Middle frontal gyrus (tissue), 1 donor: ENCODE measurements around the gene OR6C76.
"Not testable (repeated sequence)": the region's sequence is repeated elsewhere in the genome, so short reads cannot be mapped to it uniquely, and the experiment has no call there.

Experiments used
- DNase-seq: peaks from one replicate; pipeline ENCODE4 v3.0.0-alpha.2; 2015; ENCODE audit warnings: low spot score; ENCODE audit errors: extremely low spot score

OR6C76 gene

DNA sequence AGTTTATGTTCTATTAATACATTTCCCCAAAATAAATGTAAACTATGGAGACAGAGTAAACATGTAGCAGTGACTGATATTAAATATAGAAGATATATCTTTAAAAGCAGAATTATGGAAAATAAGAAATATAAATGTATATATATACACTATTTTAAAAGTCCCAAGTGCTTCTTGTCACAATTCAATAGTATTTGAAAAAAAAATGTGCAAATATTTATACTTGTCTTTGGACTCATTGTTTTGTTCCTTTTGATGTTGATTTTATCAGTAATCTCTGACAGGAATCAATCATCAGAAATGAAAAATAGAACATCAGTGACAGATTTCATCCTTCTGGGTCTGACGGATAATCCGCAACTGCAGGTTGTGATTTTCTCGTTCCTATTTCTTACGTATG is at the start of gene OR6C76:
TSS of gene OR6C76 (plus strand) at position 301 of the 400 bp plus-strand sequence. CDS start at position 301, 0 bp downstream.
- no peak for DNase-seq

DNA sequence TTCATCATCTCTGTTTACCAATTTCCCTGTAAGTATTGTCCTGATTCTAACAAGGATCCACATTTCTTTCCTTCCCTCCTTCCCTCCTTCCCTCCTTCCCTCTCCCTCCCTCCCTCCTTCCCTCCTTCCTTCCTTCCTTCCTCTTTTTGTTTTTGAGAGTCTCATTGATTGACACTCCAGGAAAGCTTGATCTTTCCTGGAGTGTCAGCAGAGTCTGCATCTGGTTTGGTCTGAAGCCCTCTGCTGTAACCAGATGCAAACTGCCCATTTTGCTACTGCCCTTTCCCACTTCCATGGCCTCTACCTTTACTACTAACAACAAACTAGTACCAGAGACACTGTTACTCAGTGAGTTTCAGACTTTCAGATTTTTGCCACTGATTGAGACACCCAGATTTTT is 40.2 kb upstream of the OR6C76 start:
- no peak for DNase-seq

DNA sequence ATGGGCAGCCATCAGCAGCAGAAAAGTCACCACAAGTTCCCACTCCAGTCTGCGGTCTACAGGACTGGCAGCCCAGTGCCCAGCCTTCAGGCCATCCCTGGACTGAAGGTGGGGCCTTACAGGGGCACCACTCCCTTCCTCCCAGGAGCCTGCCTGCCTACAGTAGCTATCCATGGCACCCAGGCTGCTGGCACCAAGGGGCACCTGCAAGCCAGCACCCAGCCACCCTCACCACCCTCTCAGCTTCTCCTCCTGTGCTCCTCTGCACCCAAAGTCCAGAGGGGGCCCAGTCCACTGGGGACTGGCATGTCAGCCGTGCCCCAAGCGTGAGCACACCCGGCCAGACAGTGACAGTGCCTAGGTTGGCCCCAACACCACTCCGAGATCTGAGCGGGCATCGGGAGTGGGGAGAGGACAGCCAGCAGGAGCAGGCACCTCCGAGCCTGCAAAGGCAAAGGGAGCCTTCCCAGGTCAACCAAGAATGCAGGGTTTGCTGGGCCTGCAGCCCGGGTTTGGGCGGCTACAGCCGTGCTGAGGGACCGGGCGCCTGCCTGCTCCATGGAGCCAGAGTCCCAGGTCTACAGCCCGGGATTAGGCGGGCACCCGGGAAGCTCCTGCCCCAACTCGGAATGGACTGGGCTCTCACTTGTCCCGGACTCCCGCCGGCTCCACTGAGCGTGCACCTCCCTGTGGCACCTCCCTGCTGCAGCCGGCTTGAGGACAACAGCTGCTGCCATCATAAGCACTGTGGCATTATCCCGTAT is 33.8 kb upstream of the OR6C76 start:
- DNase-seq: no peak

DNA sequence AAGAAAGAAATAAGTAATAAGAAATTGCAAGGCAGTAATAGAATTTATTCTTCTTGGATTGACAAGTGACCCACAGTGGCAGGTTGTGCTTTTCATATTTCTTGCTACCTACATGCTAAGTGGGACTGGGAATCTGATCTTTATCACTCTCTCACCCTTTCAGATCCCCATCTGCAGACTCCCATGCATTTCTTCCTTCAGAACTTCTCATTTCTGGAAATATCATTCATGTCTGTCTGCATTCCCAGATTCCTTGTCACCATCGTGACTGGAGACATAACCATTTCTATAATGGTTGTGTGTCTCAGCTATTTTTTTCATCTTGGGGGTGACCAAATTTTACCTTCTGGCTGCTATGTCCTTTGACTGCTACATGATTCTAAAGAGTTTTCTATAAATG is 29.7 kb upstream of the OR6C76 start:
- DNase-seq: no peak

DNA sequence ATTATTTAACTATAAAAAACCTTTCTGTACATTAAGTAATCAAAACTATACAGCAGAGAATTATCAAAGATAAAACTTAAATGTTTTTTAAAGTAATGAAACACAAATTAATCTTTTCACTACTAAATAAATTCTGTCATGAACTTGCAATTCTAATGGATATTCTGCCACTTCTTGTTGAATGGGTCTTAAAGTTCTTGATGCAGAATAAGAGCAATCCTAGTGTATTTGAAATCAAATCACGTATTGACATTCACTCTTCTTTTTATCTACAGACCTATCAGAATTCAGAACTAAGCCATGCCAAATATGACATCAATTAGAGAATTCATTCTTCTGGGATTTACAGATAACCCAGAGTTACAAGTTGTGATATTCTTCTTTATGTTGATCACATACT is 25.8 kb upstream of the OR6C76 start, which contains the start of gene OR6C65:
TSS of gene OR6C65 (plus strand) at position 301 of the 400 bp plus-strand sequence. CDS start at position 301, 0 bp downstream.
- DNase-seq: no peak

DNA sequence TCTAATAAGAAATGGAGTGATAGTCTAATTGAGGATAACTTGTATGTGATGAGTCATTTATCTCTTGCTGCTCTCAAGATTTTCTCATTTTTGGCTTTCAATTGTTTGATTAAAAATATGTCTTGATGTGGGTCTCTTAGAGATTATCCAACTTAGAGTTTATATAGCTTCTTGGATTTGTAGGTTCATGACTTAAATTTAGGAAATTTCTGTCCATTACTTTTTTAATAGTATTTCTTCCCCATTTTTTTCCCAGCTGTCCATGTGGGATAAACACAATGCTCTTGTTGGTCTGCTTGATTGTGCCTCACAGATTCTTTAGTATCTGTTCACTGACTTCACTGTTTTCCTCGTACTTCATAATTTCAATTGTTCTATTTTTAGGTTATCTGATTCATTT is 18.2 kb upstream of the OR6C76 start:
- no peak for DNase-seq

DNA sequence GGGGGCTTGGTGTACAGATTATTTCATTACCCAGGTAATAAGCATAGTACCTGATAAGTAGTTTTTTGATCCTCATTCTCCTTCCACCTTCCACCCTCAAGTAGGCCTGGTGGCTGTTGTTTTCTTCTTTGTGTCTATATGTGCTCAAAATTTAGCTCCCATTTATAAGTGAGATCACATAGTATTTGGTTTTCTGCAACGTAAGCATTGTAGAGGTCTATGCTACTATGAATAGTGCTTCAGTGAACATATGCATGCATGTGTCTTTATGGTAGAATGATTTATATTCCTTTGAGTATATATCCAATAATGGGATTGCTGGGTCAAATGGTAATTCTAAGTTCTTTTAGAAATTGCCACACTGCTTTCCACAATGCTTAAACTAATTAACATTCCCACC is 16.9 kb upstream of the OR6C76 start:
- DNase-seq: not testable (repeated sequence)

DNA sequence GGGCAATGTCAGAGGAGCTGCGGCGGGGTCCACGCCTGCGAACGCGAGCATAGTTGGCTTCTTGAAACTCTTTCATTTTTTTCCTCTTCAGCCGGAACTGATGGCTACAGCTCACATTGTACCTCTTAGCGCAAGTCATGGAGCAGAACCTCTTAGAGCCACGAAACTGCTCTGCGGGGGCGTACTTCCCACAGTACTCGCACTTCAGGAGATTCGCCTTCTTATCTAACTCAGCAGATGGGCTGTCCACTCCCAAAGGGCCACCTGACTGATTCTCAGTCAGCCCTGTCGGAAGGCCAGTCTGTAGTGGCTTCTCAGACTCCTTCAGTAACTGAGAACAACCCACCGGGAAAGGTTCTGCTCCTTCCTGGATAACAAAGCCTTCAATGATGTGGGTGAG is 13.9 kb upstream of the OR6C76 start:
- DNase-seq: not testable (repeated sequence)

DNA sequence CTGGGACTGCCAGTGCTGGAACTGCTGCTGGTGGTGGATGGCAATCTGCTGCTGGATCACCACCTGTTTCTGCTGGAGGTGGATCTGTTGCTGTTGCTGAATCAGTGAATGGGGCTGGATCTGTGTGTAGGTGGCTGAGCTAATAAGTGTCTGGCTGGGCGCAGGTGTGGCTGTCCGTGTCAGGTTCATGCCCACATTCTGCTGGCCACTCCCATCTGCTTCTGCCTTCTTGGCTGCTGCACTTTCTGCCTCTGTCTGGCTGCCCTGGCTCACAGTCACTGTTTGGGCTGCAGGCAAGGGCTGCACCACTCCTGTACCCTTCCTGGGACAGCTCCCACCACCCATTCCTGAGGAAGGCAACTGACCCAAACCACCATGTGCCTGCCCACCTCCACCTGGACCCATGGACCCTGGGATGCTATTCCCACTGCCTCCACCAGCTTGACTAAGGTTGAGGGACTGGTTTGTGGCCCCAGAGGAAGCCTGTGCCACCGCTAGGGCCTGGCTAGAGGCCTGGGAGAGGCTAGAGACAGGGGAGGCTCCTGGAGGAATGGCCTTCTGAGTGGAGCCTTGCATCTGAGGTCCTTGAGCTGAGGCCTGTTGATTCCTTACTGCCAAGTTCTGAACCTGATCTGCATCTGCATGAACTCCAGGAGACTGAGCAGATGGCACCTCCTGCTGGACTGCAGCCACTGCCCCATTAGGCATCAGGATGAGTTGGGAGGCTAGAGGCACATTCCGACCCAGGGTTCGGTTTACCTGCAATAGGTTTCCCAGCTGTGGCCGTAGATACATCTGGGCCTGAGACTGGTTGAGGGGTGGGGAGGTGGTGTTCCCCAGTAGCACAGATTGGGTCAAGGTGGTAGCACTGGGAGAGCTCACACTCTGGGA is 12.3 kb upstream of the OR6C76 start:
- DNase-seq: not testable (repeated sequence)

DNA sequence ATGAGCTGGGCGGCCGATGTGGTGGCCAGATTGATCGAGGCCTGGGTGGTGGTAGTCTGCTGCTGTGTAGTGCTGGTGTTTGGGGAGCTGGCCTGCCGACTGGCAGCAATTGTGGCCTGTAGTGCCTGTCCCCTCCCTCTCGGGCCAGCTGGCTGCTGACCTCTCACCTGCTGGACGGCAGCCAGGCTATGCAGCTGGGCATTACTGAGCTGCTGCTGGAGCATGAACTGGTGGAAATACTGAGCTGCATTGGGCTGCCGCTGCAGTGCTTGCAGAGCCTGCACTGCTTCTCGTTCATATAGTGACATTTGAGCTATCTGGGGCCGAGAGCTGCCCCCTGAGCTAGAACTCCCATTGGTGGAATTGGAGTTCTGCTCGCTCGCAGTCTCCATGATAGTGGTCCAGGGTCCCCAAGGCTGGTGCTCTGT is 11.6 kb upstream of the OR6C76 start:
- DNase-seq: not testable (repeated sequence)

DNA sequence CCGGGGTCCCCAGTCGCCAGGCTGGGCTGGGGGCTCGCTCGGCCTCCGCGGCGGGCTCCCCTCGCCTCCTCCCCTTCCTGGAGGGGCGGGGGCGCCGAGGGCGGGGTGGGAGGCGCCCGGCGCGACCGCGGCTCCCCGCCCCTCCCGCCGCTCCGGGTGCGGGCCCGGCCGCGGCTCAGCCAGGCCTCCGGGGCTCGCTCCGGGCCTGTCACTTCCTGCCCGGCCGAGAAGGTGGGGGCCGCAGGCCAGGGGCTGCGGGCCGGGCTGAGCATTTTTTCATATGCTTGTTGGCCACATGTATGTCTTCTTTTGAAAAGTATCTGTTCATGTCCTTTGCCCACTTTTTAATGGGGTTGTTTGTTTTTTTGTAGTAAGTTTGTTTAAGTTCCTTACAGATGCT is 11.2 kb upstream of the OR6C76 start:
- DNase-seq: not testable (repeated sequence)

DNA sequence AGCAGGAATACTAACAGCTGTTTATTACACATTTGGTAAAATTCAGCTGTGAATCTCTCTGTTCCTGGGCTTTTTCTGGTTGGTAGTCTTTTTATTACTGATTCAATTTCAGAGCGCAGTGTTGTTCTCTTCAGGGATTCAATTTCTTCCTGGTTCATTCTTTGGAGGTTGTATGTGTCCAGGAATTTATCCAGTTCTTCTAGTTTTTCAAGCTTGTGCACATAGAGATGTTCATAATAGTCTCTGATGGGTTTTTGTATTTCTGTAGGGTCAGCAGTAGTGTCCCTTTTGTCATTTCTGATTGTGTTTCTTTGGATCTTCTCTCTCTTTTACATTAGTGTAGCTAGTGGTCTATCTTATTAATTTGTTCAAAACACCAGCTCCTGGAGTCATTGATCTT is 9.1 kb upstream of the OR6C76 start:
- DNase-seq: no peak

DNA sequence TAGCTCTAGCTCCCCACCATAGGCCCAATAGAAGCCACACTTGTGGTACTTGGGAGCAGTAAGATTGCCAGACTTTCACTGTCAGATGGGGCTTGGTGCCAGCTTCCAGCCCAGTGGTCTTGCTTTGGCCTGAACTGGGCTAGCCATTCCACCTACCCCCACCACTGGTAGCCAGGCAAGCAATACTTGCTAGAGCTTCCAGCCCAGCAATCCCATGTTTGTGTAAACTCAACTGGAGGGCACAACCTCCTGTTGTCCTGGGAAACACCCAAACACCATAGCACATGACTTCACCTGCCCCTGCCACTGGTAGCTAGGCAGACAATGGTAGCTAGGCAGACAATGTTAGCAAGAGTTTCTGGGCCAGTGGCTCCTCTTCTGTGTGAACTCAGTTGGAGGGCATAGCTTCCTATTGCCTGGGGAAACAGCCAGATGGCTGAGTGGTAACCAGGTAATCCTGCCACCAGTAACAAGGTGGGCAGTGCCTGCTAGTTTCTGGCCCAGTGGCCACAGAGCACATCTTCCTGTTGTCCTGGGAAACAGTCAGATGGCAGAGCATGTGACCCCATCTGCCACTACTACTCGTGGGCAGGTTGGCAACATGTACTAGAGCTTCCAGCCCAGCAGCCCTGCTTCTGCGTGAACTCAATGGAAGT is 5.6 kb upstream of the OR6C76 start:
- no peak for DNase-seq

DNA sequence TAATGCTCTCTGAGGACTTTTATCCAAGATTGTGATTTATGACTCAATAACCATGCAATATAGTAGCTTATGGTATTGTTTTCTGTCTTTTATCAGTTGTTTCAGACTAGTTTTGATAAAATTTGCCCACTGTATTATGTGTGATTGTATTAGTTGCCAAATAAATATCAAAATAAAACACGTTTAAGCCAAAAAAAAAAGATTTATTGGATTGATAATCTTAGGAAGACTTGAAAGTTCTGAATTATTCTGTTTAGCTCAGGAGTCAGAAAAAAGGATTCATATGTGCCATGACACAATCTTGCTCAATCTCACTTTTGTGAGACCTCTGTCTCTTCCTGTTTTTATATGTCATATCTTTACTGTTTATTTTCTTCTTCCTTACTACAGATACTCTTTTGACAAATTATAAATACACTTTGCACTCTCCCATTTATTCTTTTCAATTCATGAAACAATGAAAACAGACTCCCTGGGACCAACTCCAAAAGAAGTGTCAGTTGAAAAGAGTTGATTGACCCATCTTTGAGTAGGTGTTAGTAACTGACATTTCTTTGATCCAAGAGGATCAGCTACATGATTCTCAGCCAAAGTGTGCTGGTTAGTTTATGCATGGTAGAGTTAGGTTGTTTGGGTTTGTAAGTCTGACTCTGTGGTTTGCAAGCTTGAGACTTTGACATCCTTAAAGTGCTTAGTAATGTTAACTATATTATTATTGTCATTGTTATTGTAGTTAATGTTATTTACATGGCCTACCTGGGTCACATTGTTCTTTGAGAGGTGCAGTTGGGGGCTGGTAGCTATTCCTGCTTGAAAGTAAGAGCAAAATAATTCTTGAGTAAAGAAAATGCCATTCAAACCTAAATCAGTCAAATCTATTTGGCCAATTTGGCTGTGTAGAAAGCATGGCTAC is 2.5 kb downstream of the OR6C76 start:
- no peak for DNase-seq

DNA sequence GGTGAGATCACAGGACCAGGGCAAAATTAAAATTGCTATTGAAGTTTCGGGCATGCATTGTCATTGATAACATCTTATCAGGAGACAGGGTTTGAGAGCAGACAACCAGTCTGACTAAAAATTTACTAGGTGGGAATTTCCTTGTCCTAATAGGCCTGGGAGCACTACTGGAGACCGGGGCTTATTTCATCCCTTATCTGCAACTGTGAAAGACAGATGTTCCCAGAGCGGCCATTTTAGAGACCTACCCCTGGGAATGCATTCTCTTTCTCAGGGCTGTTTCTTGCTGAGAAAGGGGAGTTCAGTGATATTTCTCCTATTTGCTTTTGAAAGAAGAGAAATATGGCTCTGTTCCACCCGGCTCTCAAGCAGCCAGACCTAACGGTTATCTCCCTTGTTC is 15.2 kb downstream of the OR6C76 start:
- DNase-seq: not testable (repeated sequence)

DNA sequence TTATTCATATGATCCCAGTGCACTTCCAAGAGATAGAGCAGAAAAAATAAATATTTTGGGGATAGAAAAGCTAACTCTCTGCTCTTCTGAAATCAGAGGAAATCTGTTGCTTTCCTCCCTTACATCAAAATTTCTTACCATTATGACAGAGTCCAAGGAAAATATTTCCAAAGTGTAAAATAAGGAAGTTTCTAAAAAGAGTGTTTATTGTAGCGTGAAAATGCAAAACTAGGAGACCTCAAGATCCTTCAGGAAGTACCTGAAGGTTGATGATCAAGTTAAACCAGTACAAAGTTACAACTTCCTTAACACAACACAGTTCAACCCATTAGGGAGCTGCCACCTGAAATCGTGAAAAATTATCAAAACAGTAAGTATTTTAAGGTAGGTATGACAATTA is 17.7 kb downstream of the OR6C76 start, which contains the start of gene OR6C2:
TSS of gene OR6C2 (plus strand) at position 301 of the 400 bp plus-strand sequence. CDS start 8,138 bp downstream, outside the sequence.
- DNase-seq: no peak

DNA sequence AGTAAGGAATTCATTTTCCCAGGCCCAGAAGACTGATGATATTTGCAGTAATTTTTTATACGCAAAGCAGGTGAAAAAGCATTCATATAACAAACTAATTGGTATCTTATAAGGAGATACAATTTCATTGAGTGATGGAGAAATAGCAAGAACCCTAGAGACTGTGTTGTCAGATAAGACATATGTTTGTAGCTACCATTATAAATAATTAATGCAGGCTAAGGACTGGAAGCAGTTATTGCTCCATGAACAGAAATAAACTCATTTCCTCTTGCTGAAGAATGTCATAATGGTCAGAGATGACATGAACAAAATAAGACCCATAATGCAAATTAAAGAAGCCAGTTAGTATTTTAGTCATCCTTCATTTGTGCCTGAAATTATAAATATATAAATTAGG is 19.3 kb downstream of the OR6C76 start:
- no peak for DNase-seq

DNA sequence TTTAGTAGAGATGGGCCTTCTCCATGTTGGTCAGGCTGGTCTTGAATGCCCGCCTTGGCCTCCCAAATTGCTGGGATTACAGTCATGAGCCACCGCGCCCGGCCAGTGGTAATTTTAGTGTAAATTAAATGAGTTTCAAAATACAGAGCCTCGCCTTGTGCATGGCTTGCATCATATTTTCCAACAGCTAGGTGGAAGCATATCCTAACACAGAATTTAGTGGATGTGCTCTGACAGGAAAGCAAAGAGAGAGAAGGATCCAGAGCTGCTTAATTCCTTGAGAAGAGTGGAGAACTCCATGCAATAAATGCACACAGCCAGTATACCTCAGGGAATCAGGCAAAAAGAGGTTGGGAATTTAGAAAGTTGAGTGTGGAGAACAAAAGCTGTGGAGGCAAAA is 20.3 kb downstream of the OR6C76 start:
- no peak for DNase-seq

DNA sequence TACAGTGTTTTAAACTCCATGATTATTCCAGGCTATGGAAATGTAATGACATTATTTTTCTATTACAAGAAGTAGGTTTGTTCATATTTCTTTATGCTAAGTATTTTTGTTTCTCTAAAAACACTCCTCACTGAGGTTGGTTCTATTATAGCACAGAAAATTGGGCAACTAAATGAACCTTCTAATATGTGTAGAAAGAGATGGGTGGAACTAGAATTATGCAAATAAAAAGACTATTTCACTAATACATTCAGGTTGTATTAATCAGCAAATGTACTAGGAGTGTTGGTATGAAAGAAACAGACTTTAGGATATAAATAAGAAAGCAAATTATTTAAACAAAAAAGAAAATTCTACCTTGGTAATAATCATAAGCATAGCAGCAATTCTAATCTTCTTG is 22.8 kb downstream of the OR6C76 start:
- no peak for DNase-seq

DNA sequence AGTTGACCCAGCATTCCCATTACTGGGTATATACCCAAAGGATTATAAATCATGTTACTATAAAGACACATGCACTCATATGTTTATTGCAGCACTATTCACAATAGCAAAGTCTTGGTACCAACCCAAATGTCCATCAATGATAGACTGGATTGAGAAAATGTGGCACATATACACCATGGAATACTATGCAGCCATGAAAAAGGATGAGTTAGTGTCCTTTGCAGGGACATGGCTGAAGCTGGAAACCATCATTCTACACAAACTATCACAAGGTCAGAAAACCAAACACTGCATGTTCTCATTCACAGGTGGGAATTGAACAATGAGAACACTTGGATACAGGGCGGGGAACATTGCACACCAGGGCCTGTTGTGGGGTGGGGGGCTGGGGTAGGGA is 38.9 kb downstream of the OR6C76 start:
- DNase-seq: not testable (repeated sequence)

DNA sequence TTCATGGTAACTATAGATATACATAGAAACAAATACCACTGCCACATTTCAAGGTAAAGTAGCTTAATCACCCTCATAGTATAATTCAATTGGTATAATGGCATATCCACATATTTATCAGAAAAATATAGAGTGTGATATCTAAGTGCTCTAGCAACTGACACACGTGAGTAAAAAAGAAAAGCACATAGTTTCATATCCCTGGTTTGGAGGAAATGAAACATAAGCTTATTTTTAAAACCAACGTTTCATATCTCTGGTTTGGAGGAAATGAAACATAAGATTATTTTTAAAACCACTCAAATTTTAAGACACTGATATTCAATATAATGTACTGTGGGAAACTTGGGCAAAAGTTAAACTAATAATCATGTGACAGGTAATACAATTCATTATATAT is 41.8 kb downstream of the OR6C76 start:
- DNase-seq: no peak
